GM20431 (cell line): ENCODE results near the gene UTP25.

Experiments
- in situ Hi-C: fragments of 300-500 bp; cut with MseI, MboI; formaldehyde crosslinking; loops from one replicate; pipeline ENCODE4 v1.15.0; 2020; ENCODE audit warnings: low sequenced_read_pairs; ENCODE audit not compliant: unreplicated experiment

Gene UTP25

DNA sequence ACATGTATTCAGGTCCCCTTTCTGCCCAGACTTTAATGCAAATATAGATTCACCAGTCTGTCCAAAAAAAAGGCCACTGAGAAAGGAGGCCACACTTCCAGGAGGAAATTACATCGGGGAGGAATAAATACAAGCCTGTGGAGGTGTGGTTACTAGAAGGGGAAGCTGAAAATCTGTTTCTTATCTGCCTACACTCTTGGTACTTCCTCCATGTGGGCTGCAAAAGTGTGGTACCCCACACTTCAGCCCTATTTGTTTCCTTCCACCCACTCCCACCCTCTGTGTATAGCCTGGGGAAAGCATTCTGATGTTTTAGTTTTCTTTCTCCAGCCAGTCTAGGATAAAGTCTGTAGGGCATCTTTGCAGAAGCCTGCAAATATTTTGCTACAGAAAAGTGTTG is 38.4 kb downstream of the UTP25 start:
- in situ Hi-C loops, result loop anchor here (25.0 kb wide), 1 partner anchor 446 kb away; no protein-coding TSS in a partner anchor

DNA sequence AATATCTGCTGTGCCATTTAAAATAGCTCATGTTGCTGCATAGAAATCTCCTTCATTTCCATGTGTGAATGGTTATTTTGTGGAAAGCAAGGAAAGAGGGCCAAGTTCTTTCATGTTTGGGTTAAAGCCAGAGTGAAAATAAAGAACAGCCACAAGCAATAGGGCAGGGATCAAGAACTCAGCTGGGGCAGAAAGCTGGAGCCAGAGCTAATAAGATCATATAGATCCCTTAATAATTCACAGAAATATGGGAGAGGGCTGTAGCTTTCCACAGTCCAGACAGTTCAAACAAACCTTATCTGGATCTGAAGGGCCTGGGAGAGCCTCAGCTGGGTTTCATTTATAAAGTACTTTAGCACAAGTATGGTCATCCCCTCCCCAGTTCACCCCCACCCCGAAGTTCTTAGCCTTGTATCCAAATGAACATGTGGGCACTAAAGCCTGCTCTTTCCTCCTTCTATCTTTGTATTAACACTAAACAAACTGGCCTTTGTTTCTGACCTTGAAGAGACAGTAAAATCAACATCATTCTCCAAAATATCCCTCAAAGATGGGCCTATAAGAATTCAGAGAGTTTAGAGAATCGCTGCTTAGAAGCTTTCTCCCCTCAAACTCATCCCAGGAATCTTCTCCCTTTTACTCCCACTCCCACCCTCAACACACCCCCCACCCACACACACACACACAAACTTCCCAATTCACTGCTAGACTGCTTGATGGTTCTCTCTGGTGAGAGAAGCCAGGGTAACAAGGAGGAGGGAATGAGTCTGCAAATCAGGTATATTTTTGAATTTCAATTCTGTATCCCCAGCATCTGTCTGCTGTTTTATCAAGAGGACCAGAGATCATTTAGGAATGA is 41.7 kb downstream of the UTP25 start:
- in situ Hi-C loops, result loop anchor here (25.0 kb wide), 1 partner anchor 443 kb away; no protein-coding TSS in a partner anchor

DNA sequence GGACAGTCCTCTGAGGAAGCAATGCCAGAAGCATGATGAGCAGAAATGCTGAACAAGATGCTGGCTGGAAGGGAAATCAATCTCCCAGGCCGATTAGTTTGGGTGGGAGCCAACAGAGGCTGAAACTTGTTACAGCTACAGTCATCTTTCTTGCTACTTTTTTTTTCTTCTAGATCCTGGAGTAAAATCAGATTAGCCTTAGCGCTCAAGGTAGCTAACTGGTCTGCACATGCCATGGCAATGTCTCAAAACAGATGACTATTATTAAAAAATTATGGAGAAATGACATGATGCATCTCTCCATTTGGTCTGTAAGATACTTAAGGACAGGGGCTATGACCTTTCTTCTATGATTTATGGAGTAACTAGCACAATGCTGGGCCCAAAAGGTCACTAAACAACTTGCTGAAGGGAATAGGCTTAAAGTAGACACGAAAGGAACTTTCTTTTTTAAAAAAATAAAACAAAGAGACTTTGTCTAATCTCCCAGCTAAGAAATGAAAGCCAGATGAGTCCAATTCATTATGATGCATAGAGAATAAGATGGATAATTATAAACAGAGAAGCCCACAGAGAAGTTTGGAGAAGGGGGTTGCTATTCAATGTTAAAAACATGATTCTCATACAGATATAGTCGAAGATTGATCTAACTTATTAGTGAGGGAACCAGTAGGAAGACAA is 42.5 kb downstream of the UTP25 start:
- in situ Hi-C loops, result loop anchor here (25.0 kb wide), 1 partner anchor 442 kb away; no protein-coding TSS in a partner anchor

DNA sequence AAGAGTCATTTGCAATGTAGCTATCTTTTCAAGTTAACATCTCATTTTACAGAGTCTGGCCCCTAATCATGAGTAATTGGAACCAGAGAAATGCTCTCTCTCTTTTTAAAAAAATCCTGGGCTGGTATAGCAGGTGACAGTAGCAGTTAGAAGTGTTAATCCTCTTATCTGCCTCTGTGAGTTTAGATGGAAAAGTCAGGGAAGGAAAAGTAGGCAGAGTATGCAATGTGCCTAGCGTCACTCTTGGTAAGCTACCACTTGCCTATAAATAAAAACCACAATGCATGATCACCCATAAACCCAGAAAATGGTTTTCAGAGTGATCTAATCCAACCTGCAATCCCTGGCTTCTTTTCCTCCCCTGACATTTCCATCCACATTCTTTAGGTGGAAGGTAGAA is 43.2 kb downstream of the UTP25 start:
- in situ Hi-C loops, result loop anchor here (25.0 kb wide), 1 partner anchor 441 kb away; no protein-coding TSS in a partner anchor

DNA sequence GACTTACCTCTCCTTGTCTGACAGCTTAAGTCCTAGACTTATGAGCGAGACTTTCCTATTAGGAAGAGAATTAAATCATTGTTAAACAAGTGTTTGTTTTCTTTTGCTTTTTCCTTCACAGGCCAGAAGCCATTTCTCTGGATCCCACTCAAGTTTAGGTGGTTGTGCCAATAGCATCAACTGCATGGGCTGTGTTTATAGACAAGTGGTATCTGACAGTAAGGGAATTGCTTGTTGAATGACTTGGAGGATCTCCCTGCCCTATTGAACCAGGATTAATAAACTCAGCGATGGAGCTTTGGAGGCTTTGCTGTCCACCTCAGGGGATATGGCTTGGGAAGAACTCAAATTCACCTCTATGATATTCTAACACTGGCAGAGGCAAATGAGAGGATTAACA is 43.7 kb downstream of the UTP25 start:
- in situ Hi-C loops, result loop anchor here (25.0 kb wide), 1 partner anchor 441 kb away; no protein-coding TSS in a partner anchor

DNA sequence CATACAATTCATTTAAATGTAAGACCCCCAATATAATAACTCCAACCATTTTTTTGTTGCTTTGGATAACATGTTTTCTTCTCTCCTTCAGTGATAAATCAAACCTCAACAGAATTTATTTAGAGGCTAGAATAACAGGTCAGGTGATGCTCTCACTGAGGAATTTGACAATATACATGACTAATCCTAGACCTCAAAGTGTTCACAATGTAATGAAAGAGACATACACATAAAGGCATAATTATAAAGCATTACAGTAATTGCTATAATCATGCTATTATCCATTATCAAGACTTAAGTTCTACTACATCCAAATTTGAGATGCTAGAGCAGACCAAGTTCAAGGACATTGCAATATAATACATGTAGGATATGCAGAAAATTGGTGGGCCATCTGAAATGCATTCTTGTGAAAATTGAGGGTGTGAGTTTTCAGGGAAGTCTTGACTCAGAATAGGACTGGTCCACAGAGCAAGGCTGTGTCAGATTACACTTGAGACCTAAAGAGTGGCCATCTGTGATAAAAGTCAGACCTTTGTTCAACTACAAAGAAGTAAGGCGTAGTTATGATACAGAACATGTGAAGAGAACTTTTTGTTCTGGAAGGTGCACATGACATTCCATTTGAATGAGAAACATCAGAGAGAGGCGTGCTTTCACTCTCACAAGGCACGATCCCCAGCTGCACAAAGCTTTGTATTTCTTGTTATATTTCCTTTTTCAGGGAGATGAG is 45.5 kb downstream of the UTP25 start:
- in situ Hi-C loops, result loop anchor here (25.0 kb wide), 1 partner anchor 439 kb away; no protein-coding TSS in a partner anchor

DNA sequence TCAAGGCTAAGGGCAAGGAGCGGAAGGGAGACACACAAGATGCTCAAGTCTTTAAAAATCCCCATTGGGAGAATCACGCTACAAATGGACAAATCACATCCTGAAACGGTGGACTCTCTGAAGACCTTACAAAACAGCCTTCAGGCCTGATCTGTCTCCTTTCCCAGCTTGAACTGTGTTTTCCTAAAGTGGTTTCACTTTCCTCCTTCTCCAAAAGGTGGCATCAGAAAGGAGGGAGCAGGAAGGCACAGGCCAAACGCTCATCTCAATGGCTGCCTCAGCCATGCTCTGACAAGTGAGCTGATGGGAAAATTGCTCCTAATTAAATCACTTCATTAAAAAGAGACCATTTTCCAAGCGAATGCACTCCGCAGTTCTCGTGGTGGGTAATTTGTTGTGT is 47.7 kb downstream of the UTP25 start:
- in situ Hi-C loops, result no loop called here

DNA sequence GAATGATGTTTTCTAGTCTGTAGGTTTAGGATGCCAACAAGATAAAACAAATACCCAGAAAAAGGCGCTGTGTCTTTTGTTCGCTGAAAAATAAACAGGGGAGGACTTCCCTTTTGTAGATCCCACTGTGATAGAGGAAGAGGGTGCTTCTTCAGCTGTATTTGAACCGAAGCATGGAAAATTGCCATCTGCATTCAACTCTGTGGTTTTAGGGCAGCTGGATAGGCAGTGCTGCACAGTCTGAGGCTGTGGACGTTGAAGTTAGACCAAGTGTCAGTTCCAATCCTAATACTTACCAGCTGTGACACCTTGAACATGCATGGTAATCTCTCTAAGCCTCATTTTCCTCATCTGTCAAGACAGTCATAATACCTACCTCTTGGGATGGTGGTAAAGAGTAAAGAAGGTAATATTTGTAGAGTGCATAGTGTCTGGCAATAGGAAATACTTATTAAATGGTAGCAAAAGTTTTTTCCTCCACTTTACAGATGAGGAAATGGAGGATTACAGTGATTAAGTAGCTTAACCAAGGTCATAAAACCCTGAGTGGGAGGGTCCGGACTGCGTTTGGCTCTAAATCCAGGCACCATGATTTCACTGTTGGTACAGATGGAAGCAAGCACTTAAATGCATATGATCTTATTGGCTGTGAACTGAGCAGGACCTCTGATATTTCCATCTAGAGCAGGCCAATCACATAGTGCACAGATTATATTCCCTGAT is 48.5 kb downstream of the UTP25 start:
- in situ Hi-C loops, result no loop called here

DNA sequence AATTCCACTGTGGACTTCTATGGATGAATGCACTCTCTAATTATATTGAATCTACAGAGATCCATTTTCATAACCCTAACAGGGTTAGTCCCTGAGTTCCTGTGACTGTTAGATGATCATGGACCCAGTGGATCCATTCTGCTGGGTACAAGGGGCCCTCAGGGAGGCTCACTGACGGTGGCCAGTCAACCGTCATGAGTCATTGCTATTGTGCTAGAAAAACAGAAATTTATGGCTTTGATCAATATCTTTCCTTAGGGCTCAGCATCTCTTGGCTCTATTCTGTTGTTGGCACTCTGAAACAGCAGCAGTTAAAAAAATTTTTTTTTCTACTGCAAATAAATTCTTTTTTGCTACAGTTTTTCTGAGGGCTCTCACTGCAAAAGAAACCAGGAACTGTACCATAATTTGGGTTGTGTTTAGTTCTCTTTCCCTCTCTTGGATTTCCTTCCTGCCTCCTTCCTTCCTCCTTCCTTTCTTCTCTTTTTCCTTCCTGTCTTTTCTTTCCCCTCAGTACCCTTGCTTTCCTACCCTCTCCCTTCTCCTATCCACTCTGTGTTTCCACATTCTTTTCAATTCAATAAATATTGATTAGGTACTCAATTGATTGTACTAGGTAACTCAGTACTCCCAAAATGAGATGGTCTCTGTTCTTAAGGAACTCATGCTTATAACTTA is 49.5 kb downstream of the UTP25 start:
- in situ Hi-C loops, result no loop called here

DNA sequence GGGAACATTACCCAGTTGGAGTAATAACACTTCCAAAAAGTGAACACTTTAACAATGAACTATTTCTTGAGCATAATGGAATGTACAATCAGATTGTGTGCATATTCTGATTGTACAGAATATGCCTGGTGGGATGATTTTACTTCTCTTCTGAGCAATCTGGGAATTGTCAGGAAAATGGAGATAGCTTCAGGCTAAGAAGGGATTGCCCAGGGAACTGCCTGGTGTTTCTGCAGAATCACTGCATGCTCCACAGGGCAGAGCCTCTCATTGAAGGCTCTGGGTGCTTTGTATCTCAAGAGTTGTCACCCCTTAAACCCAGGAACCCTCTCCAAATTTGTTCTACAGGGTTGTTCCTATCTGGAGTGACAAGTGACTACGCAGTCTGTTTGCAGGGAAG is 51.2 kb downstream of the UTP25 start:
- in situ Hi-C loops, result no loop called here

DNA sequence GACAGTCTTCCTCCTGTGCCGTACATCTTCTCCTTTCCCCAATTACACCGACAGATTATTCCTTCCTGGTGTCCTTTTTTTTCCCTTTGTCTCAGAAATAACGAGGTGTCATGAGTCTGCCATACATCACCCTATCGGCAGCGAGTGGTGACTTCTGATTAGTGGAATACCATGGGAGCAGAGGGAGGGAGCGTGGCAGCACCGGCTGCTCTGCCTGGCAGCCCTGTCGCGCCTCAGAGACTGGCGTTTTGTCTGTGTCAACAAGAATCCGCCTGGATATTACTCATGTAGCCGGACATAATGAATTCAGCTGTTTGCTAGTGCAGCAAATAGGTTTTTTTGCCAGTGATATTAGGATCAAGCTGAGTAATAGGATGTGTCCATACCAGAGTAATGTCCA is 51.8 kb downstream of the UTP25 start:
- in situ Hi-C loops, result no loop called here

DNA sequence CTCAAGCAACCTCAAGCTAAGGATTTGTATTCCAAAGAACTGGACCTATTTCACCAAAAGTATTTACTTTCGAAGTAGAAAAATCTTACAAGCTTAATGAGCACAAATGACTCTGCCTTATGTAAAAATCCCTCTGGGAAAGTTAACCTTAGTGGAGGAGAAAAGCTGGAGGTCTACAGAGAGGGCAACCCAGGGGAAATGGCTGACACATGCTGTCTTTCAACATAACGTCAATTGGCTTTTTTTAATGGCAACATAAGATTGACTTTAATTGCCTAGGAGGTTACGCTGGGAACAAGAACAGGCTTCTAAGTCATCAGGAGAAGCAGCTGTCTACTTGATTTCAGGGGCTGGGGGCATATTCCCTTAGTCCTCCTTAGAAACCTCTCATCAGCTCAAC is 52.3 kb downstream of the UTP25 start:
- in situ Hi-C loops, result no loop called here

DNA sequence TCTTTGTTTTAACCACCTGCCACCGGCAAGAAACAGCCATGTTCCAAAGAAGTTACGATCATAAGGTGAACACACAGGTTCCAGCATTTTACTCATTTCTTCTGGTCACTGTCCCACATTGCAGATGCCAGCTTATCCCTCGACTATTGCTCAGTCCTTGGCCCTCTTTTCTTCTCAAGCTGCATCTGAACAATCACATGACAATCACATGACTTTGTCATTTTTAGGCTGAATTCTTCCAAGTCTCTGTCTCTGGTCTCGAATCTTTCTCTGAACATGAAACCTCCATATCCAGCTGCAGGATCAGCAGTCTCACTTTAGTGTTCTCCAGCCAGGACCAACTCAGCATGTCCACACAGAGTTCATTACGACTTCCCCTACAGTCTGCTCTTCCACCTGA is 53.8 kb downstream of the UTP25 start:
- in situ Hi-C loops, result no loop called here

DNA sequence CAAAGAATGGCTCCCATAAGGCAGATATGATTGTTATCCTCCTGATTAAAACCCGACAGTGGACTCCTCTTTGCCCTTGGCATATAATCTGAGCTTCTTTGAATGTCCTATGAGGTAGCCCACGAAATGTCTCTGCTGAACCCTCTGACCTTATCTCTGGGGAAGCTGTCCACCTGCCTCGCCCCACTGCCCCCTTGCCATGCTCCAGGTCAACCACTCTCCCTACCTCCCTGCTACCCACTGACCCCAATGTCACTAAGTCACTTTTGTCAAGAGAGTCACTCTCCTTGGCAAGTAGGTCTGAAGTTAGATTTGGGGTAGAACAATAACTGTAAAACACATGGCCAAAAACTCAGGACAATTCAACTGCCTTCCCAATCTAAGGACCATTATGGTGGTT is 54.5 kb downstream of the UTP25 start:
- in situ Hi-C loops, result no loop called here

DNA sequence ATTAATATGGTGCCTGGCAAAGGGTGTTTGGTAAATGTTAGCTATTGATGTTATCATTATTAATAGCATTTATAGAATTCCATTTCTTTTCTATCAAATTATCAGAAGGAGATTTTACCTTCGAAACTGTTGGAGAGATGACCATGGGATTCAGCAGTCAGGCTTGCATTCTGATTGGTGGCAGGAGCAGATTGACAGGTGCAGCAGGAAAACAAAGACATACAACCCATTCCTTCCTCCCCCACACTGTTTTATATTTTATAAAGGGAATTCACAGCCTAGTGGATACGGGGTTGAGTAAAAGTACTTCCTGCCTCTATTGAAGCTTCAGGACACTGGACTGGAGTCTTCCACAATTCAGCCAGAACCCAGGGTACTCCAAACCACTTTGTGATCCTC is 55.2 kb downstream of the UTP25 start:
- in situ Hi-C loops, result no loop called here

DNA sequence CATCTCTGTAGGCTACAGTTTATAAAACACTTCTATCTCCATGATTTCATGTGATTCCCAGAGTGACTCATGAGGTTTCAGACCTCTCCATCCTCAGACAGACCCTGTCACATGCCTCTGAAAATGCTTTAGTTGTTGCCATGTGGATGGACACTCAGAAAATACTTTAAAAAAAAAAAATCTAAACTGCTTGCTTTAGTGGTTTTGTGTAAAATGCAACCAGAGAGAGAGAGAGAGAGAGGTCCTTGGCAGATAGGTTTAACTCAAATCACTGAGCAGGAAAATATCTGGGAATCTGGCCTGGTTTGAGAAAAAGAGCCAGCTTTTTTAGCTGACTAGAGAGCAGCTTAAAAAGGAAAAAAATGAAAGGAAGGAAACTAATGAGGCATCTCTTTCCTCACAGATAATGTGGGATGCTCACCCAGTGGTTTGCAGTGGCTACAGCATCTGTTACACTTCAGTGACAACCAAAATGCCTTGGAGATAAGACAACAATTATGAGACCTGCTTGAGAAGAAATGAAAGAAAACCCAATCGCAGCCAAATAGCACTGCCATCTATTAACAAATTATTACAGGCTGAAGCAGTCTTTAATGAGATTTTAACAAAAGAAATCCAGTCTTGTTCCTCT is 55.7 kb downstream of the UTP25 start:
- in situ Hi-C loops, result no loop called here

DNA sequence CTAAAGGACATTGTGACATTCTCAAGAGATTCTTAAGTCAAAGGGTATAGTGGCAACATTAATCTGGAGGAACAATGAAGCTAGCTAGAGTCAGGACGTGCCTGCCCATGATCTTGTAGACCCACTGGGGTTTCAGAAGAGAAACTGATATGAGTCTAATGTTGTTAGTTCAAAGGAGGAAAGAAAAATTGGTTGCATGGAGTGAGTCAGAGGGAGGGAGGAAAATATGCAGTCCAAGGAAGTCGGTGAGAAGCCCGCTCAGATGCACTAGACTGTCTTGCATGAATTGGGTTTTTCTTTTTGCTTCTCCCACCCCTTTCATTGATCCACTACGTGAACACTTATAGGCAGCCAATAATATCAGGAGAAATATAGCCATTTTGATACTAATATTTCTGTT is 56.5 kb downstream of the UTP25 start:
- in situ Hi-C loops, result no loop called here

DNA sequence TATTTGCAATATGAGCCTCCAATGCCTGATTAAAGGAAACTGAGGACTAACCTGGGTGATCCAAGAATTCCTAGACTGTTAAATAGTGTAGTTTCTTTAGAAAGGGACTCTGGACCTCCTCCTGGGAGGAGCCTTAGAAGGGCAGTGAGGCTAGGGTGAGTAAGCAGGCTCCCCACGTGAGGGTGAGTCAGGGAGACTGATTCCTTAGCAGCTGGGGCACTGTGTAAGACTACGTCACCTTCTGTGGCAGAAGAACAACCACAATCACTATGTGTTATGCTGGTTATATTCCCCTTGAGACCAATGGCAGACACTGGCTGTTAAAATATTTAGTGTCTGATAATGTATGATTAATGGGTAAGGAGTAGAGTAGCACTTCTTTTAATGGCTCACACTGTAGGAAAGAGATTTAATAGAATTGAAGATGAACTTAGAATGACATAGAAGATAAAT is 56.9 kb downstream of the UTP25 start:
- in situ Hi-C loops, result no loop called here
